Skeletal muscle satellite cell (primary cell): ENCODE data around the gene ARSB.
"Not testable (repeated sequence)": the region's sequence is repeated elsewhere in the genome, so short reads cannot be mapped to it uniquely, and the experiment has no call there.

ENCODE experiments used
- H3K27me3 ChIP-seq: 2 replicates; pipeline ENCODE4 v1.7.0; 2013; ENCODE audit warnings: low read length; ENCODE audit not compliant: control insufficient read depth, insufficient read depth
- H3K36me3 ChIP-seq: 2 replicates; pipeline ENCODE4 v1.7.0; 2013; ENCODE audit warnings: mild to moderate bottlenecking, control low read depth, low read length; ENCODE audit not compliant: insufficient read depth
- H3K4me1 ChIP-seq: 2 replicates; pipeline ENCODE4 v1.7.0; 2013; ENCODE audit warnings: low read length; ENCODE audit not compliant: control insufficient read depth, insufficient read depth
- H3K4me2 ChIP-seq: 2 replicates; pipeline ENCODE4 v1.7.0; 2013; ENCODE audit warnings: mild to moderate bottlenecking, low read length
- H3K4me3 ChIP-seq: 2 replicates; pipeline ENCODE4 v1.7.0; 2013; ENCODE audit warnings: low read length
- H3K9ac ChIP-seq: 2 replicates; pipeline ENCODE4 v1.7.0; 2013; ENCODE audit warnings: mild to moderate bottlenecking, low read depth, low read length, moderate library complexity
- H3K9me3 ChIP-seq: replicated peaks from 2 replicates; pipeline ENCODE4 v1.7.0; 2013; ENCODE audit warnings: mild to moderate bottlenecking, control low read depth, low read length

Gene ARSB

DNA sequence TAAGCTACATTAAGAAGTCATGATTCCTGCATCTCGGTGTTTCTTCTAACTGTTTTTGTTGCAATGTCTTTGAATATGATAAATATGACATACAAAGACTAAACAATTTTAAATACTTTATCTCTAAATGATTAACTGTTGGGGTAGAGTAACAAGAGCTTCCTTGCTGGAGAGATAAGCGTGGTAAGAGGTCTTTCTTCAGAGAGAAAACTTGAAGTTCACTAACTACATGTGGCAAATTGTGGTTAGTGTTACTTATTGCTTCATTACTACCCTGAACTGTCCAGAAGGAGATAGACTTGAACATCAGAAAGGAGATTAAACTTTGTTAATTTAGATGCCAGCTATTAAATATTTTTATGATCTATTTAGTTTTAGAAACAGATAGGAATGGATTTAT, 7.0 kb upstream of the ARSB start:
- no peak overlapping the region for H3K4me2 ChIP-seq
- H3K4me3 ChIP-seq: no peak overlapping the region
- no peaks in the 10 kb centered on the region for H3K9me3 ChIP-seq
- no peaks in the 10 kb centered on the region for H3K27me3 ChIP-seq
- no peaks in the 10 kb centered on the region for H3K4me1 ChIP-seq
- H3K9ac ChIP-seq: no peak overlapping the region
- no peaks in the 10 kb centered on the region for H3K36me3 ChIP-seq

- Histone ChIP-seq H3K9ac (no peak overlapping the region), H3K4me2 (no peak overlapping the region), H3K9me3 (no peaks in the 10 kb centered on the region), H3K4me1 (peaks cover 12% of the 10 kb centered on the region), H3K36me3 (no peaks in the 10 kb centered on the region), H3K4me3 (no peak overlapping the region), H3K27me3 (no peaks in the 10 kb centered on the region)
These were observed 4.0 kb upstream of the ARSB start for GRCh38 chr5:78989080-78989479.

GRCh38 chr5:78985725-78986223, 664 bp upstream of the ARSB start:
- H3K9ac ChIP-seq: peak overlapping the region; percentile 92
- H3K27me3 ChIP-seq: no peaks in the 10 kb centered on the region
- H3K36me3 ChIP-seq: no peaks in the 10 kb centered on the region
- H3K4me3 ChIP-seq: peak overlapping the region; percentile 92
- H3K4me1 ChIP-seq: peaks cover 30% of the 10 kb centered on the region
- H3K4me2 ChIP-seq: peak overlapping the region; percentile 86
- no peaks in the 10 kb centered on the region for H3K9me3 ChIP-seq

GRCh38 chr5:78984439-78985115, 533 bp downstream of the ARSB start:
- H3K4me3 ChIP-seq: peak overlapping the region; percentile 92
- peak overlapping the region; percentile 92 for H3K9ac ChIP-seq
- H3K36me3 ChIP-seq: no peaks in the 10 kb centered on the region
- H3K4me2 ChIP-seq: peak overlapping the region; percentile 86
- H3K27me3 ChIP-seq: no peaks in the 10 kb centered on the region
- H3K4me1 ChIP-seq: peaks cover 30% of the 10 kb centered on the region
- no peaks in the 10 kb centered on the region for H3K9me3 ChIP-seq

DNA sequence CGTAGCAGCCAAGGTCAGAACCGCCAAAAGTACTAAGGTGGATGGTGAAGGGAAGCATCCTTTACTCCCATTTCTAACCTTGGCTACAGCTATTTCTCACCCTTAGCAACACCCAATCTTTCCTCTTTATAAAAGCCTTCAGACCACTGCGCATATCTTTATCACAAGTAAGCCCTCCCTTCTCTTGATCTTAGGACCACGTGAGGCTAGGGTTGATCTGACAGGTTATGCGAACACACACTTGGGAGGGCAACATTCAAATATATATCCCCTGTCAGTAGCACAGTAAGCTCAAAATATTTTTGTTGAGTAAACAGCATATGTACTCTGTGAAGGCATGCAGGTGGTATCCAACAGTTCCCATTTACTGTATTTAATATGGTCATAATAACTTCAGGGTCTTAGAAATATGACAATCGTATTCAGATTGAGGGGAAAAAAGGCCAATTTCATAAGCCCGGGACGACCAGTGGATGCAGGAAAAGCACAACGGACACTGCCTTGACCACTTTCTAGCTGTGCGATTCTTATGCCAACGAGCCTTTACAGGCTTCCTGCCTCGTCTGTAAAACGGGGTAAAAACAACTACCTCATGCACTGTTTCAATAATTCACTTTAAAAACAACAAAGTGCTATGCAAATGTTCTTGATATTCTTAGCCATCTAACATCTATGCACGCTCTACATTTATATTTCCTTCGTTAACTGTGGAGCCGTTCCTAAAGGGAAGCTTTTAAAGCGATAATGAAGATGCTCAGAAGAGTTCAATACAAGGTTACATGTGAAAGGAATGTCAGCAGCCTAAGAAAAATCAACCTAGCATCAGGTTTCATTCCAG, 1.3 kb downstream of the ARSB start:
- no peaks in the 10 kb centered on the region for H3K27me3 ChIP-seq
- no peaks in the 10 kb centered on the region for H3K9me3 ChIP-seq
- peak overlapping the region; percentile 86 for H3K4me2 ChIP-seq
- no peaks in the 10 kb centered on the region for H3K36me3 ChIP-seq
- H3K4me1 ChIP-seq: peaks cover 30% of the 10 kb centered on the region
- H3K9ac ChIP-seq: peak overlapping the region; percentile 92
- peak overlapping the region; percentile 92 for H3K4me3 ChIP-seq

DNA sequence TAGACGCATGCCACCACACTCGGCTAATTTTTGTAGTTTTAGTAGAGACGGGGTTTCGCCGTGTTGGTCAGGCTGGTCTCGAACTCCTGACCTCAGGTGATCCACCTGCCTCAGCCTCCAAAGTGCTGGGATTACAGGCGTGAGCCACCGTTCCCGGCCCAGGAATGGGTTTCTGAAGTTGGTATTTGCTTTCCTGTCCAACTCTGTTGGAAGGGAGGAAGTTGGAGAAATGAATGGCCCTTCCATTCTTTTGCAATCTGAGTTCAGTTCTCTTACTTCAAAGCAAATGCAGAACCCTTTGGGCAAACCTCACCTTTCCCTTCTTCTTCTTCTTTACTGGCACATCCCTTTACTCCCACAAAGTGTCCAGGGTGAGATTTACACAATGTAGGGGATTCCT, 1.9 kb downstream of the ARSB start:
- H3K9ac ChIP-seq: peak overlapping the region; percentile 92
- not testable (repeated sequence) for H3K9me3 ChIP-seq, H3K36me3 ChIP-seq, H3K27me3 ChIP-seq
- peaks cover 30% of the 10 kb centered on the region for H3K4me1 ChIP-seq
- peak overlapping the region; percentile 86 for H3K4me2 ChIP-seq
- peak overlapping the region; percentile 92 for H3K4me3 ChIP-seq

- Histone ChIP-seq H3K9me3 (no peaks in the 10 kb centered on the region), H3K27me3 (no peaks in the 10 kb centered on the region), H3K36me3 (no peaks in the 10 kb centered on the region), H3K4me3 (no peak overlapping the region), H3K4me2 (no peak overlapping the region), H3K4me1 (peaks cover 18% of the 10 kb centered on the region), H3K9ac (no peak overlapping the region)
These were observed 5.2 kb downstream of the ARSB start for GRCh38 chr5:78979909-78980308.

DNA sequence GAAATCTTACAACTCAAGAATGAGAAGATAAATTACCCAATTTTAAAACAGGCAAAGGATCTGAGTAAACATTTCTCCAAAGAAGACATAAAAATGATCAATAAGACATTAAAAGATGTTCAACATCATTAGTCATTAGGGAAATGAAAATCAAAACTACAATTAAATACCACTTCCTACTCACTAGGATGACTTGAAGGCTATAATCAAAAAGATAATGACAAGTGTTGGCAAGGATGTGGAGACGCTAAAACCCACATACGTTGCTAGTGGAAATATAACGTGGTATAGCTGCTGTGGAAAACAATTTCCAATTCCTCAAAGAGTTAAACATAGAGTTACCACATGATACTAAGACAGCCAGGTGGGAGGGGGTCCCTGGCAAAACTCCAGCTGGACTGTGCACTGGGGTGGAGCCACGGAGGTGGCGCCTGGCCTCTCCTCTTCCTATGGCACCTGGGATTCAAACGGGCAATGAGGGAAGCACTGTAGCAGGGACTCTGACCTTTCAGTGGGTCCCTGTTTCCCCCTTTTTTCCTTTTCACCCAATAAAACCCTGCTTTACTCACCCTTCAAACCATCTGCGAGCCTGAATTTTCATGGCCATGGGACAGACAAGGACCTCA, 5.9 kb downstream of the ARSB start:
- Histone ChIP-seq H3K4me2 (no peak overlapping the region), H3K4me3 (no peak overlapping the region), H3K9me3 (no peaks in the 10 kb centered on the region), H3K36me3 (no peaks in the 10 kb centered on the region), H3K9ac (no peak overlapping the region), H3K4me1 (peaks cover 18% of the 10 kb centered on the region), H3K27me3 (no peaks in the 10 kb centered on the region)

- Histone ChIP-seq H3K4me3 (no peak overlapping the region), H3K9me3 (no peaks in the 10 kb centered on the region), H3K4me2 (no peak overlapping the region), H3K27me3 (no peaks in the 10 kb centered on the region), H3K9ac (no peak overlapping the region), H3K4me1 (no peaks in the 10 kb centered on the region), H3K36me3 (no peaks in the 10 kb centered on the region)
These were observed 10.1 kb downstream of the ARSB start for GRCh38 chr5:78975035-78975434.

DNA sequence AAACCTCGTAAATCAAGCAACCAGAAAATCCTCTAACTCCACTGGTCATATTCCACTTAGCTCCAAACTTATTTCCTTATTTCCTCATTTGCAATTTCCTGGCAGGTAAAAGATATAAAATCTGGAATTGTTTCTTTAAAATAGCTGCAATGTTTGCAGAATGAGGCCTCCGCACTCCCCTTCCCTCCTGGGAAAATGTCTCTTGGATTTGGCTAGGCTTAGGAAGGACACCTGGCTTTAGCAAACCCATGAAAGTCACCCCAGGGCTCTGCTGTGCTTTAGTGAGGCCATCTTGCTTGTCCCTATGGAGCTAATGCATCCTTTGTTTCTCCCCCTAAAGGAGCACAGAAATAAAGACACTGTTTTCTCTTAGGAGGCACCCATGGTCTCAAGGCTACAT, 10.5 kb downstream of the ARSB start:
- no peak overlapping the region for H3K4me2 ChIP-seq
- H3K36me3 ChIP-seq: no peaks in the 10 kb centered on the region
- H3K27me3 ChIP-seq: no peaks in the 10 kb centered on the region
- no peak overlapping the region for H3K4me3 ChIP-seq
- H3K9me3 ChIP-seq: no peaks in the 10 kb centered on the region
- no peaks in the 10 kb centered on the region for H3K4me1 ChIP-seq
- no peak overlapping the region for H3K9ac ChIP-seq

DNA sequence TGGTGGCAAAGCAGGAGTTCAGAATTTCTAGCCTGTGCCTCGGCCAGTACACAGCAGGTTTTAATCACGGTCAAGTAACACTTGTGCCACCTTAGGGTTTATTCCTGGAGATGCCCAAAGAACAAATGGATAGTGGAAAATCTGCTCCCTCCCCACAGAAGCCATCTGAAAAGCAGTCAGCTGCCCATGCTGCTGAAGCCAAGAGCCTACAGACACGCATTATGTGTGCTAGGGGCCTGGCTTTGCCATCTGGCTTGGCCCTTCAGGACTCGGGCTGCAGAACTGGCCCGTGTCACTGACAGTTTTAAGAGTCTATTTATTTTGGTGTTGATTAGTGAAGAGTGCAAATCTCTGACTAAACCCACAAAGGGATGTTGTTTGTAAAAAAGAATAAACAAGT, 11.1 kb downstream of the ARSB start:
- H3K9me3 ChIP-seq: no peaks in the 10 kb centered on the region
- H3K27me3 ChIP-seq: no peaks in the 10 kb centered on the region
- no peak overlapping the region for H3K4me2 ChIP-seq
- no peaks in the 10 kb centered on the region for H3K36me3 ChIP-seq
- H3K4me3 ChIP-seq: no peak overlapping the region
- no peak overlapping the region for H3K9ac ChIP-seq
- H3K4me1 ChIP-seq: no peaks in the 10 kb centered on the region
